Activated T-helper 1 cell treated with anti-CD3 and anti-CD28 coated beads, Interleukin-12 subunit alpha, Interleukin-12 subunit beta, Interleukin-2, Interleukin-4 antibody, amounts not matched to agents 30 ng/mL and 10 ng/mL and 1 ng/mL, durations not matched to agents 14 hours and 24 hours and 36 hours (primary cell): ENCODE results near the gene ARHGAP28. TPM values are rescaled to one million over a fixed set of nuclear protein-coding genes. Genes with fewer than 3 reads are reported as not detected.

Source experiments
- DNase-seq: peaks from one replicate; pipeline ENCODE4 v3.0.0; 2021; ENCODE audit warnings: low spot score
- H3K27ac Mint-ChIP-seq: one replicate; pipeline ENCODE4 v1.8.0; 2021; ENCODE audit warnings: mild to moderate bottlenecking, mixed read lengths
- H3K27me3 Mint-ChIP-seq: one replicate; pipeline ENCODE4 v1.8.0; 2022; ENCODE audit warnings: mild to moderate bottlenecking, moderate library complexity, mixed read lengths; ENCODE audit not compliant: insufficient read depth
- H3K36me3 Mint-ChIP-seq: one replicate; pipeline ENCODE4 v1.8.0; 2021; ENCODE audit warnings: low read depth, mixed read lengths
- H3K4me1 Mint-ChIP-seq: one replicate; pipeline ENCODE4 v1.8.0; 2021; ENCODE audit warnings: low read depth, mixed read lengths
- H3K4me3 Mint-ChIP-seq: one replicate; pipeline ENCODE4 v1.8.0; 2021; ENCODE audit warnings: mild to moderate bottlenecking, moderate library complexity, mixed read lengths
- H3K9me3 Mint-ChIP-seq: one replicate; pipeline ENCODE4 v1.8.0; 2021; ENCODE audit warnings: mixed read lengths
- intact Hi-C: fragments of 100-400 bp; cut with micrococcal nuclease; formaldehyde crosslinking; loops from one replicate; pipeline ENCODE4 v1.15.1; 2024
- total RNA-seq: library from RNA; stranded (reverse); gene quantifications from 2 replicates; pipeline ENCODE4 v1.2.3, GENCODE V29; 2022

Gene ARHGAP28
- total RNA-seq, 1 donor from 2014 or later: not detected

- no peak overlapping the region for H3K27ac Mint-ChIP-seq
- no peak for DNase-seq
- H3K9me3 Mint-ChIP-seq: no peaks in the 10 kb centered on the region
- intact Hi-C loops: no loop called here
- H3K27me3 Mint-ChIP-seq: no peaks in the 10 kb centered on the region
- H3K4me3 Mint-ChIP-seq: no peak overlapping the region
- no peaks in the 10 kb centered on the region for H3K36me3 Mint-ChIP-seq
- H3K4me1 Mint-ChIP-seq: no peaks in the 10 kb centered on the region
Observed at GRCh38 chr18:6759579-6759978, 30.1 kb downstream of the ARHGAP28 start.

- intact Hi-C loops: no loop called here
- Mint-ChIP-seq H3K9me3 (no peaks in the 10 kb centered on the region), H3K27ac (no peak overlapping the region), H3K27me3 (no peaks in the 10 kb centered on the region), H3K4me3 (no peak overlapping the region), H3K36me3 (no peaks in the 10 kb centered on the region), H3K4me1 (no peaks in the 10 kb centered on the region)
- no peak for DNase-seq
Observed at GRCh38 chr18:6763524-6763923, 34.0 kb downstream of the ARHGAP28 start.

- intact Hi-C loops: no loop called here
- Mint-ChIP-seq H3K27me3 (no peaks in the 10 kb centered on the region), H3K27ac (no peak overlapping the region), H3K36me3 (no peaks in the 10 kb centered on the region), H3K4me1 (no peaks in the 10 kb centered on the region), H3K9me3 (no peaks in the 10 kb centered on the region), H3K4me3 (no peak overlapping the region)
- no peak for DNase-seq
Observed at GRCh38 chr18:6764382-6764781, 34.9 kb downstream of the ARHGAP28 start.

GRCh38 chr18:6773777-6774176, 44.3 kb downstream of the ARHGAP28 start:
- Mint-ChIP-seq H3K9me3 (no peaks in the 10 kb centered on the region), H3K36me3 (no peaks in the 10 kb centered on the region), H3K27me3 (no peaks in the 10 kb centered on the region), H3K4me1 (no peaks in the 10 kb centered on the region), H3K27ac (no peak overlapping the region), H3K4me3 (no peak overlapping the region)
- intact Hi-C loops: no loop called here
- no peak for DNase-seq

- no peak for DNase-seq
- H3K27ac Mint-ChIP-seq: no peak overlapping the region
- no peaks in the 10 kb centered on the region for H3K36me3 Mint-ChIP-seq
- no peak overlapping the region for H3K4me3 Mint-ChIP-seq
- no peaks in the 10 kb centered on the region for H3K9me3 Mint-ChIP-seq
- H3K27me3 Mint-ChIP-seq: no peaks in the 10 kb centered on the region
- intact Hi-C loops: no loop called here
- H3K4me1 Mint-ChIP-seq: no peaks in the 10 kb centered on the region
Observed at GRCh38 chr18:6775237-6775636, 45.7 kb downstream of the ARHGAP28 start.

- Mint-ChIP-seq H3K4me3 (no peak overlapping the region), H3K9me3 (no peaks in the 10 kb centered on the region), H3K27ac (no peak overlapping the region), H3K4me1 (no peaks in the 10 kb centered on the region), H3K27me3 (no peaks in the 10 kb centered on the region), H3K36me3 (no peaks in the 10 kb centered on the region)
- intact Hi-C loops: no loop called here
- no peak for DNase-seq
Observed at GRCh38 chr18:6775702-6776101, 46.2 kb downstream of the ARHGAP28 start.

GRCh38 chr18:6776188-6776587, 46.7 kb downstream of the ARHGAP28 start:
- intact Hi-C loops: no loop called here
- no peaks in the 10 kb centered on the region for H3K9me3 Mint-ChIP-seq
- no peaks in the 10 kb centered on the region for H3K4me1 Mint-ChIP-seq
- DNase-seq: no peak
- H3K27me3 Mint-ChIP-seq: no peaks in the 10 kb centered on the region
- no peak overlapping the region for H3K4me3 Mint-ChIP-seq
- H3K36me3 Mint-ChIP-seq: no peaks in the 10 kb centered on the region
- no peak overlapping the region for H3K27ac Mint-ChIP-seq

- no peaks in the 10 kb centered on the region for H3K27me3 Mint-ChIP-seq
Observed at GRCh38 chr18:6777509-6777908, 48.0 kb downstream of the ARHGAP28 start.

GRCh38 chr18:6778459-6779247, 49.1 kb downstream of the ARHGAP28 start:
- no peak for DNase-seq
- H3K4me3 Mint-ChIP-seq: no peak overlapping the region
- no peaks in the 10 kb centered on the region for H3K4me1 Mint-ChIP-seq
- H3K9me3 Mint-ChIP-seq: peaks cover 3% of the 10 kb centered on the region
- H3K27ac Mint-ChIP-seq: no peak overlapping the region
- no peaks in the 10 kb centered on the region for H3K36me3 Mint-ChIP-seq
- intact Hi-C loops: no loop called here
- no peaks in the 10 kb centered on the region for H3K27me3 Mint-ChIP-seq

More at GRCh38 chr18:6777509-6777908, 48.0 kb downstream of the ARHGAP28 start:
- Mint-ChIP-seq H3K9me3 (peaks cover 3% of the 10 kb centered on the region), H3K4me1 (no peaks in the 10 kb centered on the region), H3K4me3 (no peak overlapping the region), H3K36me3 (no peaks in the 10 kb centered on the region), H3K27ac (no peak overlapping the region)
- intact Hi-C loops: no loop called here
- DNase-seq: no peak

GRCh38 chr18:6781142-6781714, 51.7 kb downstream of the ARHGAP28 start:
- no peak overlapping the region for H3K4me3 Mint-ChIP-seq
- no peaks in the 10 kb centered on the region for H3K4me1 Mint-ChIP-seq
- peaks cover 7% of the 10 kb centered on the region for H3K9me3 Mint-ChIP-seq
- H3K36me3 Mint-ChIP-seq: no peaks in the 10 kb centered on the region
- no peak overlapping the region for H3K27ac Mint-ChIP-seq
- DNase-seq: no peak
- intact Hi-C loops: no loop called here
- no peaks in the 10 kb centered on the region for H3K27me3 Mint-ChIP-seq

GRCh38 chr18:6781796-6782195, 52.3 kb downstream of the ARHGAP28 start:
- Mint-ChIP-seq H3K36me3 (no peaks in the 10 kb centered on the region), H3K4me1 (no peaks in the 10 kb centered on the region), H3K4me3 (no peak overlapping the region), H3K27me3 (no peaks in the 10 kb centered on the region), H3K9me3 (peaks cover 7% of the 10 kb centered on the region), H3K27ac (no peak overlapping the region)
- intact Hi-C loops: no loop called here
- DNase-seq: no peak

- Mint-ChIP-seq H3K4me3 (no peak overlapping the region), H3K27ac (no peak overlapping the region), H3K9me3 (peaks cover 7% of the 10 kb centered on the region), H3K36me3 (no peaks in the 10 kb centered on the region), H3K4me1 (no peaks in the 10 kb centered on the region), H3K27me3 (no peaks in the 10 kb centered on the region)
- no peak for DNase-seq
- intact Hi-C loops: no loop called here
Observed at GRCh38 chr18:6782861-6783260, 53.3 kb downstream of the ARHGAP28 start.

GRCh38 chr18:6784046-6784445, 54.5 kb downstream of the ARHGAP28 start:
- Mint-ChIP-seq H3K27ac (no peak overlapping the region), H3K4me3 (no peak overlapping the region), H3K27me3 (no peaks in the 10 kb centered on the region), H3K9me3 (peaks cover 7% of the 10 kb centered on the region), H3K4me1 (no peaks in the 10 kb centered on the region), H3K36me3 (no peaks in the 10 kb centered on the region)
- DNase-seq: no peak
- intact Hi-C loops: no loop called here
